Breast epithelium (tissue), 4 donors: ENCODE results near the gene PNKD. TPM values are rescaled to one million over a fixed set of nuclear protein-coding genes. Genes with fewer than 3 reads are reported as not detected.

Source experiments
- DNase-seq, 2 donors: peaks; one replicate each; pipeline ENCODE4 v3.0.0-alpha.2; 2019; ENCODE audit warnings: low spot score in 2 of 2
- H3K27ac ChIP-seq, 2 donors: fragments of 200-600 bp; sonication (generic) in 1 of 2; one replicate each; pipeline ENCODE4 v1.5.1; 2016 to 2019; ENCODE audit warnings: mild to moderate bottlenecking in 1 of 2
- H3K27me3 ChIP-seq, 2 donors: fragments of 200-600 bp; sonication (generic) in 1 of 2; one replicate each; pipeline versions ENCODE4 v1.5.1 to v1.6.0; 2017 to 2019; ENCODE audit warnings: control low read depth in 1 of 2, mild to moderate bottlenecking in 1 of 2
- H3K36me3 ChIP-seq: fragments of 200-600 bp; one replicate; pipeline ENCODE4 v1.5.1; 2019
- H3K4me1 ChIP-seq, 2 donors: fragments of 200-600 bp; sonication (generic); one replicate each; pipeline ENCODE4 v1.5.1; 2016 to 2019; ENCODE audit warnings: control low read depth in 1 of 2
- H3K4me3 ChIP-seq, 3 donors: fragments of 200-600 bp; sonication (generic); 1 replicate in 2 of 3; 2 replicates in 1 of 3; pipeline ENCODE4 v1.5.1; 2016 to 2019; ENCODE audit warnings: mild to moderate bottlenecking in 3 of 3, moderate library complexity in 2 of 3
- H3K9me3 ChIP-seq, 2 donors: fragments of 200-600 bp; sonication (generic) in 1 of 2; one replicate each; pipeline ENCODE4 v1.5.1; 2016 to 2019; ENCODE audit warnings: control low read depth in 1 of 2
- CTCF ChIP-seq, 3 donors: fragments of 450-650 bp; IDR thresholded peaks; one replicate each; pipeline ENCODE4 v1.5.1; 2016 to 2017; ENCODE audit warnings: antibody characterized with exemption in 3 of 3, mild to moderate bottlenecking in 3 of 3, moderate library complexity in 3 of 3
- POLR2A ChIP-seq: fragments of 450-650 bp; IDR thresholded peaks from one replicate; pipeline ENCODE4 v1.6.1; 2016; ENCODE audit warnings: antibody characterized with exemption, mild to moderate bottlenecking, moderate library complexity
- POLR2AphosphoS5 ChIP-seq, 3 donors: sonication (generic); formaldehyde crosslinking; IDR thresholded peaks; one replicate each; pipeline ENCODE4 v1.6.1; 2017; ENCODE audit warnings: antibody characterized with exemption in 3 of 3
- intact Hi-C: fragments of 100-400 bp; cut with DNase I; formaldehyde crosslinking; loops from one replicate; pipeline ENCODE4 v1.15.1; 2023; ENCODE audit warnings: low total_unique reads
- total RNA-seq, 3 donors: library from RNA; depleted of rRNA; stranded (reverse); fragments of >200 nt; gene quantifications; one replicate each; pipeline ENCODE4 v1.1.0, GENCODE V29; 2016

PNKD gene
- total RNA-seq, 3 donors from 2014 or later, result 30.2 to 48.3 (median 35.6) TPM

DNA sequence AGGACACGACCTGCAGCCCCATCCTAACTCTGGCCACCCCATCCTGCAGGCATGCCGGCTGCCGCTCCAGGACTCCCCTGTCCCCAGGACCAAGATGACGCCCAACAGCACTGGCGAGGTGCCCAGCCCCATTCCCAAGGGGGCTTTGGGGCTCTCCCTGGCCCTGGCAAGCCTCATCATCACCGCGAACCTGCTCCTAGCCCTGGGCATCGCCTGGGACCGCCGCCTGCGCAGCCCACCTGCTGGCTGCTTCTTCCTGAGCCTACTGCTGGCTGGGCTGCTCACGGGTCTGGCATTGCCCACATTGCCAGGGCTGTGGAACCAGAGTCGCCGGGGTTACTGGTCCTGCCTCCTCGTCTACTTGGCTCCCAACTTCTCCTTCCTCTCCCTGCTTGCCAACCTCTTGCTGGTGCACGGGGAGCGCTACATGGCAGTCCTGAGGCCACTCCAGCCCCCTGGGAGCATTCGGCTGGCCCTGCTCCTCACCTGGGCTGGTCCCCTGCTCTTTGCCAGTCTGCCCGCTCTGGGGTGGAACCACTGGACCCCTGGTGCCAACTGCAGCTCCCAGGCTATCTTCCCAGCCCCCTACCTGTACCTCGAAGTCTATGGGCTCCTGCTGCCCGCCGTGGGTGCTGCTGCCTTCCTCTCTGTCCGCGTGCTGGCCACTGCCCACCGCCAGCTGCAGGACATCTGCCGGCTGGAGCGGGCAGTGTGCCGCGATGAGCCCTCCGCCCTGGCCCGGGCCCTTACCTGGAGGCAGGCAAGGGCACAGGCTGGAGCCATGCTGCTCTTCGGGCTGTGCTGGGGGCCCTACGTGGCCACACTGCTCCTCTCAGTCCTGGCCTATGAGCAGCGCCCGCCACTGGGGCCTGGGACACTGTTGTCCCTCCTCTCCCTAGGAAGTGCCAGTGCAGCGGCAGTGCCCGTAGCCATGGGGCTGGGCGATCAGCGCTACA lies 7.4 kb upstream of the PNKD start:
- Histone ChIP-seq H3K9me3 (no peaks in the 10 kb centered on the region), H3K36me3 (peaks cover 13% of the 10 kb centered on the region), H3K27ac (peak overlapping the region in 1 of 2 donors; percentile 45), H3K4me1 (no peaks in the 10 kb centered on the region), H3K4me3 (no peak overlapping the region), H3K27me3 (no peaks in the 10 kb centered on the region)
- no peak for TF ChIP-seq CTCF (IDR thresholded peaks at IDR 0.05)
- no peak for TF ChIP-seq POLR2A
- TF ChIP-seq POLR2AphosphoS5 (IDR thresholded peaks at IDR 0.05), result no peak
- DNase-seq, result peak in 1 of 2 donors; percentile 36
- intact Hi-C loops, result no loop called here

DNA sequence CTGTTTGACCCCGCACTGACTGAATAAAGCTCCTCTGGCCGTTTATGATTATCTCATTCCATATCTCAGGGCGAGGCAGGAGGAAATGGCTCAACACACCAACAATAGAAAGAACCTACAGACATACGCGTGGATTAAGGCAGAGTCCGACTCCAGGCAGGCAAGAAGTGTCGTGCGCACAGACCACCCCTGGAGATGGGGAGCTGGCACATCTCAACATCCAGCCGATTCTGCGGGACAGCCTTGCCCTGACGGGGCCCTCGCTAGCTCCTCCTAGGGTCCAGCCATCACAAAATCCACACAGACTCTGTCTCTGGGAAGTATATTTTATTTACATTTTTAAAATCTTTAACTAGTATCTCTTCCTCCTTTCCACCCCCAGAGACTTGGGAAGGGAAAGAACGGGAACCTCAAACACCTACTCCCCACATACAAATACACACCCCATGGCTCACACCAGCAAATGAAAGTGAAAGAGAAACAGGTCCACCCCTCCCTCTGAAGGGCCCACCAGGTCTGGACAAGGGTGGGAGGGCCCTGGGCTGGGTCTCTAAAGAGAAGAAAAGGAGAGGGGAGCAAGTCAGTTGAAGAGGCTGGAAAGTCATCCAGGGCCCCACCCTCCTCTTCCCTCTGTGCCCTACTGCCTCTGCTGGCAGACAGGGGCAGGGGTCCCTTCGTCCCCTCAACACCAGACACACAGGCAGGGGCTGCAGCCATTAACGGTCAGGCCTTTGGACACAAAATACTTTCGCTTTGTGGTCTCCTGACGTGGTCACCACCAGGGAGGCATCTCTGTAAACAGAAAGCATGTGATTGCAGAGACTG lies 6.3 kb upstream of the PNKD start:
- H3K27me3 ChIP-seq, result no peaks in the 10 kb centered on the region
- DNase-seq, result no peak
- intact Hi-C loops, result no loop called here
- TF ChIP-seq CTCF (IDR thresholded peaks at IDR 0.05) (no peak), POLR2AphosphoS5 (IDR thresholded peaks at IDR 0.05) (no peak), POLR2A (no peak)
- no peak overlapping the region for H3K4me3 ChIP-seq
- no peaks in the 10 kb centered on the region for H3K9me3 ChIP-seq
- peaks cover 0 to 3% of the 10 kb centered on the region in 2 donors for H3K4me1 ChIP-seq
- H3K27ac ChIP-seq, result no peak overlapping the region
- peaks cover 13% of the 10 kb centered on the region for H3K36me3 ChIP-seq

DNA sequence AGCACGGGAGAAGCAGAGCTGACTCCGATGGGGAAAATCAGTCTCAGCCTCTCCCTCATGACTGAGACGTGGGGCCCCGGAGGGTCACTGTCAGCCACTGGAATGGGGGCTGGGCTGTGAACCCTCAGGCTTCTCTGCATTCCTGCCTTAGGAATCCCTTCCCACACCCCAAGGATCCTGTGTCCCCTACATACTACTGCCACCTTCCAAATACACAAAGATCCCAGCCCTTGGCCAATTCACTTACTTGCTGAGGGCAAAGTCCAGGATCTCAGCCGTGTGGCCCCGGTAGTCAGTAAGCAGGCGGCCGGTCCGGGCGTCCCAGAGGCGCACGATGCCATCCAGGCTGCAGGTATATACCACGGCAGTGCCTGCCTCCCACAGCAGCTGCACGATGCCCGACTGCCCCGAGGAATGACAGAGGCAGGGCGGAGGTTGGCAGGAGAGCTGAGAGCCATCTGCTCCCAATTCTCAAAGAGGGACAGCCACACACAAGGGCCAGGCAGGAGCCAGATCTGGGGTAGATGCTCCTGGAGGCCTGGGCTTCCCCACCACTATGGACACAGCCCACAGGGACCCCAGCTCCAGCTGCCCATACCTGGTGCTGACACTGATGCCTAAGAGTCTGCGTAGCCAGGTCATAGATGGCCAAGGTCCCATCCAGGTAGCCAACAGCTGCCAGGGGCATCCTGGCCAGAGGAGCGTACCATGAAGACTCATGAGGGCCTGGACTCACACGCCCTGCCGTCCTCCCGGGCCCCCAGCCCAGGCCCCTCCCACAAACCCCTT lies 5.4 kb upstream of the PNKD start:
- Histone ChIP-seq H3K27me3 (no peaks in the 10 kb centered on the region), H3K9me3 (no peaks in the 10 kb centered on the region), H3K4me1 (peaks cover 0 to 5% of the 10 kb centered on the region in 2 donors), H3K27ac (no peak overlapping the region), H3K4me3 (no peak overlapping the region), H3K36me3 (peaks cover 13% of the 10 kb centered on the region)
- TF ChIP-seq CTCF (IDR thresholded peaks at IDR 0.05), result no peak
- no peak for TF ChIP-seq POLR2A
- no peak for TF ChIP-seq POLR2AphosphoS5 (IDR thresholded peaks at IDR 0.05)
- DNase-seq, result no peak
- intact Hi-C loops, result no loop called here

DNA sequence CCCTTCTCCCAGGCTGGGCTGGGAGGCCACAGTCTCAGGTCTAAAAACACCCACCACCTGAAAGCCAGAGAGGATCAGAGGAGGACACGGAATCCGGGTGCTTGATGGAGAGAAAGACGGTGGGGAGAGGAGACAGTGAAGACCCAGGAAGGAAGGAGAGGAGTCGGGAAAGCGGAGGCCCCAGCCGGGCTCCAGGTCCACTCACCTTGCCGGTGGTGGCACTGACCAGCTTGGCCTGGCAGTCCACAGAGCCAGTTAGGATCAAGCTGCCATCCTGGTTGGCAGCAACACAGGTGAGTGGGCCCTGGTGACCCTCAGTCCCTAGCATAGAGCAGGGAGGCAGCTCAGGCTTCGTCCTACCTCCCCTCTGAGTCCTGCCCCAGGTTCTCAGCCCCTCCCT lies 4.7 kb upstream of the PNKD start:
- Histone ChIP-seq H3K36me3 (peaks cover 13% of the 10 kb centered on the region), H3K4me3 (no peak overlapping the region), H3K27me3 (no peaks in the 10 kb centered on the region), H3K9me3 (no peaks in the 10 kb centered on the region), H3K4me1 (peaks cover 0 to 5% of the 10 kb centered on the region in 2 donors), H3K27ac (no peak overlapping the region)
- intact Hi-C loops, result no loop called here
- DNase-seq, result no peak
- TF ChIP-seq POLR2A (no peak), CTCF (IDR thresholded peaks at IDR 0.05) (no peak), POLR2AphosphoS5 (IDR thresholded peaks at IDR 0.05) (no peak)
